Measurements from ENCODE around the gene HPCAL4. TPM values are rescaled to one million over a fixed set of nuclear protein-coding genes. Genes with fewer than 3 reads are reported as not detected.

Gene HPCAL4
- total RNA-seq, 4 donors from 2014 or later = 0.11 to 0.83 (median 0.29) TPM

- H3K27me3 ChIP-seq = no peaks in the 10 kb centered on the region
- H3K27ac ChIP-seq = no peak overlapping the region
- H3K4me3 ChIP-seq (replicated peaks in 1 of 3) = no peak overlapping the region
- intact Hi-C loops (cut with DNase I) = no loop called here
- WGBS, 2 donors = 57 to 78% methylated on average over 4 to 5 of the region's 5 CpGs
- H3K36me3 ChIP-seq = no peaks in the 10 kb centered on the region
- no peaks in the 10 kb centered on the region for H3K9me3 ChIP-seq
- no peak for DNase-seq
- TF ChIP-seq CTCF (IDR thresholded peaks at IDR 0.05) = no peak
- TF ChIP-seq POLR2A (IDR thresholded peaks at IDR 0.05) = no peak
- no peaks in the 10 kb centered on the region for H3K4me1 ChIP-seq
These were observed 35.5 kb downstream of the HPCAL4 start for GRCh38 chr1:39655578-39656268.

GRCh38 chr1:39654291-39654690 is 36.9 kb downstream of the HPCAL4 start:
- intact Hi-C loops (cut with DNase I) = no loop called here
- no peaks in the 10 kb centered on the region for H3K9me3 ChIP-seq
- no peaks in the 10 kb centered on the region for H3K27me3 ChIP-seq
- no peaks in the 10 kb centered on the region for H3K36me3 ChIP-seq
- no peak overlapping the region for H3K27ac ChIP-seq
- no peak overlapping the region for H3K4me3 ChIP-seq (replicated peaks in 1 of 3)
- no peaks in the 10 kb centered on the region for H3K4me1 ChIP-seq
- TF ChIP-seq CTCF (IDR thresholded peaks at IDR 0.05) = no peak
- no peak for TF ChIP-seq POLR2A (IDR thresholded peaks at IDR 0.05)
- WGBS, 2 donors = 58 to 77% methylated on average over 7 of the region's 7 CpGs
- DNase-seq = no peak

- Histone ChIP-seq H3K27ac (no peak overlapping the region), H3K27me3 (no peaks in the 10 kb centered on the region), H3K4me1 (no peaks in the 10 kb centered on the region), H3K9me3 (no peaks in the 10 kb centered on the region), H3K36me3 (no peaks in the 10 kb centered on the region), H3K4me3 (replicated peaks in 1 of 3) (no peak overlapping the region)
- TF ChIP-seq POLR2A (IDR thresholded peaks at IDR 0.05) (no peak), CTCF (IDR thresholded peaks at IDR 0.05) (peak; percentile 72 to 92 (median 82))
- peak; percentile 76 to 81 for DNase-seq
- WGBS, 2 donors = 7% methylated on average over 8 of the region's 8 CpGs
- intact Hi-C loops (cut with DNase I) = loop anchor here (2.0 kb wide), 1 partner anchor 45 kb away; no protein-coding TSS in a partner anchor
These were observed 37.6 kb downstream of the HPCAL4 start for GRCh38 chr1:39653546-39654031.

- Histone ChIP-seq H3K9me3 (no peaks in the 10 kb centered on the region), H3K27ac (no peak overlapping the region), H3K36me3 (no peaks in the 10 kb centered on the region), H3K4me1 (no peaks in the 10 kb centered on the region), H3K4me3 (replicated peaks in 1 of 3) (no peak overlapping the region), H3K27me3 (no peaks in the 10 kb centered on the region)
- WGBS, 2 donors = 91 to 96% methylated on average over 1 to 2 of the region's 2 CpGs
- DNase-seq = no peak
- TF ChIP-seq CTCF (IDR thresholded peaks at IDR 0.05) (no peak), POLR2A (IDR thresholded peaks at IDR 0.05) (no peak)
- intact Hi-C loops (cut with DNase I) = loop anchor here (2.0 kb wide), 1 partner anchor 44 kb away; no protein-coding TSS in a partner anchor
These were observed 38.7 kb downstream of the HPCAL4 start for GRCh38 chr1:39652554-39652953.

- Histone ChIP-seq H3K9me3 (no peaks in the 10 kb centered on the region), H3K36me3 (no peaks in the 10 kb centered on the region), H3K4me3 (replicated peaks in 1 of 3) (no peak overlapping the region), H3K27ac (no peak overlapping the region), H3K27me3 (no peaks in the 10 kb centered on the region), H3K4me1 (no peaks in the 10 kb centered on the region)
- intact Hi-C loops (cut with DNase I) = loop anchor here (2.0 kb wide), 1 partner anchor 43 kb away; no protein-coding TSS in a partner anchor
- WGBS, 2 donors = 74 to 86% methylated on average over 6 of the region's 6 CpGs
- TF ChIP-seq CTCF (IDR thresholded peaks at IDR 0.05) (no peak), POLR2A (IDR thresholded peaks at IDR 0.05) (no peak)
- peak in 1 of 2 donors; percentile 21 for DNase-seq
These were observed 39.1 kb downstream of the HPCAL4 start for GRCh38 chr1:39652105-39652504.

All from thyroid gland (tissue), 4 donors.